GM11168 (cell line): ENCODE data around the gene UPP2.

Experiments
- in situ Hi-C: fragments of 300-500 bp; cut with MboI; formaldehyde crosslinking; loops from one replicate; pipeline ENCODE4 v1.12.0; 2022; ENCODE audit warnings: low sequenced_read_pairs; ENCODE audit not compliant: unreplicated experiment

The UPP2 gene

DNA sequence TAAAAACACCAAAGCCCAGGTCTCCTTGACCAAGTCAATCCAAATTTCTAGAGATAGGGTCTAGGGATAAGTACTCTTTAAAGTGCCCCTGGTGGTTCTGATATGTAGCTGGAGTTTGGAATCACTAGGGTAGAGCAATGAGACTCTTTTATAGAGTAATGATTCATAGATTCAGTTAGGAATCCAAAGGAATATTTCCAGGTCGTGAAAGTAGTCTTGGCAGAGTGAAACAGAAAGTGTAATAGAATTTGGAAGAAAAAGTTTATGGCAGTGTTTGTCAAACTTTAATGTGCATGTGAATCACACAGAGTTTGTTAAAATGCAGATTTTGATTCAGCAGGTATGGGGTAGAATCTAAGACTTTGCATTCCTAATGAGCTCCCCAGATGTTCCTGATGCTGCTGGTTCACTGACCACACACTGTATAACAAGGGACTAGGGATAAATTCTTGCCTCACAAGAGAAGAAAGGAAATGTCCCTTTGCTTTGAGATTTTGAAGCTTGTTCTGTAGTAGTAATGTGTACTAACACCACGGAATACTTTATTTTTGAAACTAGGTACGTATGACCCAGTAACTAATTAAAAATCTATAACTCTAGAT lies 1.8 kb downstream of the UPP2 start:
- in situ Hi-C loops: no loop called here

DNA sequence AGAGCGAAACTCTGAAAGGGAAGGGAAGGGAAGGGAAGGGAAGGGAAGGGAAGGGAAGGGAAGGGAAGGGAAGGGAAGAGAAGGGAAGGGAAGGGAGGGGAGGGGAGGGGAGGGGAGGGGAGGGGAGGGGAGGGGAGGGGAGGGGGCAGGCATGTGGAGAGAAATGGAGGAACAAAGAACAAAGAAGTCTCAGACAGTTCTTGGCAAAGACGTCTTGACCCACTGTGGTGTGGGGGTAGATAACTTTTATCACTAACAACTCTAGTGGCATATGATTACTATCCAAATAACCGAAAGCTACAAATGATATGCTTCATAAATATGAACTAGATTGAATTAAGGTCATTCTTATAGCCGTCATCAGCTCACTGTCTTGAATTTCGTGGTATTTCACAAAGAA lies 3.2 kb downstream of the UPP2 start:
- in situ Hi-C loops: no loop called here

DNA sequence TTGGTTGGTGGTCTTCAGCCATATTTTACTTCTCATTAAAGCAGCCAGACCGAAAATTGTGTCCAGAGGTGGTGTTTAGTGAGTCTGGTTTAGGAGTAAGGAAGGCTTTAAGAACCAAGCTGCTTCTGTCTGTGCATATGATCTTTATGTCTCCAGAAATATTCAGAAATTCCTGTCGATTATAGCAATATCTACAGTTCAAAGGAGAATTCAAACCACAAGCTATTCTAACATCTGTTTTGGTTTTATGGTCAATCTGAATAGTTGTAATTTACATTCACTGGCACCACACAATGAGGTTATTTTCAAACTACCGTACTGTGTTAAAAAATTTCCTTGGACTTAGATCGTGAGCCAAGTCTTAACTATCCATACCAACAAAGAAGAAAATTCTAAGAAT lies 11.3 kb downstream of the UPP2 start:
- in situ Hi-C loops: no loop called here

DNA sequence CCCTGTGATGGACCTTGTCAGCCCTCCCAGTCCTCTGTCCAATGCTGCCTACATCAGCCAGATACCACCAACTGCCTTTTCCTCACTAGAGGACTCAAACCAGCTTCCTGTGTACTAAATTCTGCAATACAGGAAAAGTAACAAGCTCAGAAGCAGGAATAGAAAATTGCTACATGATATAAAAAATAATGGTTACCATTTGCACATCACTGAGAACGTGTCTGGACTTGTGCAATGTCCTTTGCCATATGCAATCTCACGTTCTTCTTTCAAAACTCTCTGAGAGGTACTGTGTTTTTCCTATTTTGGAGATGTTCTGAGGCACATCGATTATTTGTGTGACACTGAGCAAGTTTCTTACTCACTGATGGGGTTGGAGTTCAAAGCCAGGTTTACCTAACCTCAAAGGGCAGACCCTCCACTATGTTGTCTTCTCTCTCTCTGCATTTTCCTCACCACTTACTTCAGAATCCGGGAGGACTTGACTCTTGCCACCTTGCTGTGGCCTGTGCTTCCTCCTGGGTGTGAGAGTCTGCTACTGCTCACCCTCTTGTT lies 12.1 kb downstream of the UPP2 start:
- in situ Hi-C loops: no loop called here

DNA sequence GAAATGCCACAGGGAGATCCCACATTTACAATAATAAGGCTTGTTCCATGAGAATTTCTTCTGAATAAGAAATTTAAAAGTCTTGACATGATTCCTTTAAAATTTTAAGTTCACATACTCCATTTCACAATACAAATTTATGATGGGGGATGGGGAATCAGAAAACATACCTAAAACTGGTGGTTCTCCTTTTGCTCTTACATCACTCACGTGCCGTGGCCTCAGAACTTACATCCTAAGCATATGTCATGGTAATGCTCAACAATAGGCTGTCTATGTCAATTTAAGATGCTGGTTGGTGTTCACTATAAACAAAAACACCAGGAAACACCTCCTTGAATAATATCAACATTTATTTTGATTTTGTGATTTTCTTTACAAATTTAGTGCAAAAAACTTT lies 12.8 kb downstream of the UPP2 start:
- in situ Hi-C loops: no loop called here

DNA sequence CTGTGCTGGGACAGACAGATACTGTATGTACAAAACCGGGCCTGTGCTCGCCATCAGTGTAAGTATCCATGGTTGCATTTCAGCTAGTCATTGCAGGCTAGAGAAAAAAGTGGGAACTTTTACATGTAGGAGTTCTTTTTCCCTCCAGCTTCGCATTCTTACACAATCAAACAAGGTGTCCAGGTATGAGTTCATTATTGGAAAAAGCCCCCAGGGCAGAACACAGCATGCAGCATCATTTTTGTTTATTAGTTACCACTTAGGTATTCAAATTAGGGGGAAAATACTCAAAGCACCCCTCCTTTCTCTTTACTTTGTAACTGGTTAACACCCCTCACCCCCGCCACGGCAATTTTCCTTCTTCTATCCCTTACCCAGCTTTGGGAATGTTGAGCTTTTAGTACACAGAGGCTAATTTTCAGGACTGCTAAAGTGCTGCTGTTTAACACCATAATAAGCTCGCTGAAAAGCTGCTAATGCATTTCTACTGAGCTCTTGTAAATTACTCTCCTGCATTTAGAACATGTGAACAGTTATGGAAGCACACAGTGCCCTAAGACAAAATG lies 13.6 kb downstream of the UPP2 start:
- in situ Hi-C loops: no loop called here

DNA sequence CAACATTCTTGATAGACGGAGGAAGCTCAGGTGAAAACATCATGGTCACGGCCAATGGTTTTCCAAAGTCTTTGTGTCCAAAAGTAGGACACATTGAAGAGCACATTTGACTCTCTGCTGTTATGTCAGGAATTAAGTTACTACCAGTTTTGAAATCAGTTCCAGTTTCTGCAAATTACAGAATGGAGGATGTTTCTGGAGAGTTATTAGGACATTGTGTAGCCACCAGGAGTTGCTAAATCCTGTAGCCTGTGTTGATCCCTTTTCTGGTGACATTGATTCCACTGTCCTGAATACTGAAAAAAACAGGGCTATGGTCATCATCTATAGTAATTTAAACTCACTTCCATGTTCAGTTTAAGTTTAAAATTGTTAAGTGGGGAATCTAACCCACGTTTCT lies 15.3 kb downstream of the UPP2 start:
- in situ Hi-C loops: no loop called here

DNA sequence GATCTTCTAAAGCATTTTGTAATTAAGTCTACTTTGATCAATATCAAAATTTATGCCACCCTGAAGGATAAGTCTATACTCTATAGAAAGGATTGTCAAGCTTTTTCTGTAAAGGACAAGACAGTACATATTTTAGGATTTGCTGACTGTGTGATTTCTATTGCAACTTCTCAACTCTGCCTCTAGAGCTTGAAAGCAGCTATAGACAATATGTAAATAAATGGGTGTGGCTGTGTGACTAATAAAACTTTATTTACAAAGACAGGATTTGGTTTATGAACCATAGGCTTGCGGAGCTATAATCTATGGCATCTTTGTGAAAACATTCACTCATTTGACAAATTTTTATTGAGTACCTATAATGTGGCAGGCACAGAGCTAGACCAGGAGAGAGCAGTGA lies 18.4 kb downstream of the UPP2 start:
- in situ Hi-C loops: no loop called here

DNA sequence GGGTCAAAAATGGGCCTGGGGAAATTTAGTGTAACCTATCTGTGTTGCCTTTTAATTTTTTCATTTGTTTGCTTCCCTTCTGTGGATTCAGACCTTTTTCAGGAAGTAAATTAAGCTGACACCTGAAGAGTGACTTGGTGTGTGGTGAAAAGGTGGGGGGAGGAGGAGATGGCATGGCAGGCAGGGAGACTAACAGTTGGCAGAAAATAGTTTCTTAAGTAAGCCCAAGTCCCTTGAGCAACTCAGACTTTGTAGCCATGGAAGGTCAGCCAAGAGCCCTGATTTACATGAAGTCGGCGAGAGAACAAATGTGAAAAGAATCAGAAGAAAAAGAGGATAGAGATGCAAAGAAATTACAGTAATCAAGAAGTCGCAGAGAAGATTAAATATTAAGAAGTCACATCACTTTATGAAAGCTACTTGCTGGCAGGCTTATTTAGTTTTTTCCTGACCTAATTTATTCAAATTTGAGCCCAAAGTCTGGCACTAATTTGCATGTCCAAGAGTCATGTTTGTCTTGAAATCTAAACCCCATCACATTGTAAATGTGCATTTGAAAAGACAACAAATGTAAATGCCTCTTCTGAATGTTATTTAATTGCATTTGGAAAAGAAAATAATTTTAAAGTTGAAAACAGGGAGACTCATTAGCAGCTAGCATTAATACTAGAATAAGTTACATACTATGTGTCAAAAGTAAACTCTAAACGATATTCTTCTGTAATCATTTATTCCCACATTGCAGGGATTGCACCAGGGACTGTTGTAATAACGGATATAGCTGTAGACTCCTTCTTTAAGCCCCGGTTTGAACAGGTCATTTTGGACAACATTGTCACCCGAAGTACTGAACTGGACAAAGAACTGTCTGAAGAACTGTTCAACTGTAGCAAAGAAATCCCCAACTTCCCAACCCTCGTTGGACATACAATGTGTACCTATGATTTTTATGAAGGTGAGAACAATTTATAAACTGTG lies 19.3 kb downstream of the UPP2 start:
- in situ Hi-C loops: no loop called here

DNA sequence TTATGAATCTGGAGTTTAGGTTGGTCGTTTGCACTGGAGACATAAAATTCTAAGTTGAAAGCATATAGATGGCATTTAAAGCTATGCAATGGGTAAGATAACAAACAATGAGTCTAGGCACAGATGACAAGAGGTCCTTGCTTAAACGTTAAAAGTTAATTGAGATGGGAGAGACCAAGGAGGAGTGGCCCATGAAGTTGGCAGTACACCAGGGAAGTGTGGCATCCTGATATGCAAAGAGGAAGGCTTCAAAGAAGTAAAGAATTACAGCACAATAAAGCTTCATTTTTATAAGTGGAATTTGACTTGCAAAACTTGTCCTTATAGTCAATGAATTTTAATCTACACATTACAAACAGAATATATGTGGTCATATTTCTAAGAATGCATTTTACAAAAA lies 23.2 kb downstream of the UPP2 start:
- in situ Hi-C loops: no loop called here

DNA sequence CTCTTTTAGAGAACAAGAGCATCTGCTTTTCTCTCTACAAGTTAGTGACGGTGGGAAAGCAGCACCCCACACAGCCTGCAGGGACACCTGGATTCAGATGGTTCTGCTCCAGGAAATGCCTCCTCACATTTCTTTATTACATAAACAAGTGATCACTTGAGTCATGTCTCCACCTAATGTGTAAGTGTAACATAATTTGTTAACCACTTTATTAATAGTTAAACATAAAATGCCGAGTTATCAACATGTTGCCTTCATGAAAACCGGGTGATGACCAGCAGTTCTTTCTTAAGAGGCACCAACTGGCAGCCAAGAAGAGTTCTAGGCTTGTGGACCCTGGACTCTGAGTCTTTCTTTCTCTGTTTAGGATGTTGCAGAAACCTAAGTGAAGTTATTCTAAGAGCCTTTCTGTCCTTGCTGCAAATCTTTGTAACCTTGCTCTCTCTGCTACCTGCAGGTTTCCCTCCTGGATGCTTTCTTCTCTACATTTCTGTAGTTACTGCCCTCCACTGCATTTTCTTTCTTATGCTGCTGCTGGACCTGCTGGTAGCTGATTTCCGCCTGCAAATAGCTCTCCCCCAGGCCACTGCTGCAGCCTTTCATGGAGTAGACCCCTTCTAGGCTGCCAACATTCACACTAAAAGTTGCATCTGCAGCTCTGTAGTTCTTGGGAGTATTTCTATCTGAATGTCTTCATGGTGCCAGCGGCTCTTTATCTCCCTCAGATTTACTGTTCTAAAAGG lies 24.3 kb downstream of the UPP2 start:
- in situ Hi-C loops: no loop called here

DNA sequence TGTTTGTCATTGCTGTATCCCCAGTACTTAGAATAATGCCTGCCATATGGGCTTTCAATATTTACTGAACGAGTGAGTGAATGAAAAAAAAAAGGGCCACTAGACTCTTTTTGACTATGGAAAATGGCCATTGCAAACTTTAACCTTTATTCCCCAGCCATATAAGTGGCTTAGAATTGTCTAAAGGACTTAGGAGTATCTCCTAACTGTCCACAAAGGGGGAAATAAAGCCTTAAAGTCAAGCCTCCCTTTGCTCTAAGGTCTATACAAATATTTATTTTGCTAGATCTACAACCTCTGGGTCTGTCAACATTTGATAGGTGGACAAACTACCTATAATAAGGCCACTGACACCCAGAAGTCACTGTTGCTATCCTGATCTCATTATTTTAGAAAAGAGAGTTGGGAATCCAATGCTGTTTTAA lies 25.7 kb downstream of the UPP2 start:
- in situ Hi-C loops: no loop called here

DNA sequence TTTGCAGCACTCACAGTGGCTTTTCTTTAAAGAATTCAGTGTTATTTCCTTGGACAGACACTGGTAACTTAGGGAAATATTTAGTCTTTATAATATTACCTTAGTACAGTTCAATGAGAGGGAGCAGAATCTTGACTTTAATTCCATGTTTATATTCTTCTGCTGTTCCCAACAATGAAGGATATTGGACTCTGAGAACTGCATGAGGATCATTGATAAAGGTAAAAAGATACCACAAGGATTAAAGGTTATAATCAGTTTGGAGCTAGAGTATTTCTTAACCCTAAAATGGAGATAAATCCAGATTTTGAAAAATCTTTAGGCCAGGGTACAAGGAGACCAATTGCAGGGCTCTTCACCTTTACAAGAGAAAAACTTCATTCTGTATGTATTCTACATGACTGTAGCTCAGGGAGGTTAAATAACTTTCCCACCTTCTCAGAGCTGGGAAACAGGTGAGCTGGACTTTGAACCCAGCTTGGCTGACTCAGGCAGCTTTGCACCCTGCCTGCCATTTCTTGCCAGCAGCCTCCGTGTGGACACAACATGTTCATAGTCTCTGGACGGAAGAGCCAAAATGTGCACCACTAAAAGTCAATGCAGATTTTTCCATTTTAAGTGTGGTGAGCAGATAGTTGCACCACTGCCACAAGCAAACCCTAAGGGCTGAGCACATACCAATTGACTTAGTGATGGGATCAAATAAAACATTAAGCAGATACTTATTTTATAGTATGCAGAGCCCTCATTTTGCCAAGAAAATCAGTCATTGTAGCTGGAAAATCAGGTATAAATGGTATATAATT lies 26.7 kb downstream of the UPP2 start:
- in situ Hi-C loops: no loop called here

DNA sequence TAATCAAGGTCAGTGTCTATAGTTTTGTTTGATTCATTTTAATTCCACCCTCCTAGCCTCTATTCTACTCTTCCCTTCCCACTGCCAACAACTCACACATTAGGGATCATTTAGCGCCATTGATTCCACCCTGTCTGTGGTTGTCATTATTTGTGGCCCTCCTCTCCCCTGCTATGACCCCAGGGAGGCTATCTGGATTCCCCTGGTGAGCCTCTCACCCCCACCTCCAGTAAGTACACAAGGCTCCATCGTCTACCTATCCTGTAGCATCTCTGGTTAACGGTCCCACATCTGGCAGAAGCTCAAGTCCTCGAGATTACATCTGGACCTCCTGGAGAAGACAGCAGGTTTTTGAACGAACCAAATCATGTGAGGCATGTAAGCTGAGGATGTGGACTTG lies 27.4 kb downstream of the UPP2 start:
- in situ Hi-C loops: no loop called here

DNA sequence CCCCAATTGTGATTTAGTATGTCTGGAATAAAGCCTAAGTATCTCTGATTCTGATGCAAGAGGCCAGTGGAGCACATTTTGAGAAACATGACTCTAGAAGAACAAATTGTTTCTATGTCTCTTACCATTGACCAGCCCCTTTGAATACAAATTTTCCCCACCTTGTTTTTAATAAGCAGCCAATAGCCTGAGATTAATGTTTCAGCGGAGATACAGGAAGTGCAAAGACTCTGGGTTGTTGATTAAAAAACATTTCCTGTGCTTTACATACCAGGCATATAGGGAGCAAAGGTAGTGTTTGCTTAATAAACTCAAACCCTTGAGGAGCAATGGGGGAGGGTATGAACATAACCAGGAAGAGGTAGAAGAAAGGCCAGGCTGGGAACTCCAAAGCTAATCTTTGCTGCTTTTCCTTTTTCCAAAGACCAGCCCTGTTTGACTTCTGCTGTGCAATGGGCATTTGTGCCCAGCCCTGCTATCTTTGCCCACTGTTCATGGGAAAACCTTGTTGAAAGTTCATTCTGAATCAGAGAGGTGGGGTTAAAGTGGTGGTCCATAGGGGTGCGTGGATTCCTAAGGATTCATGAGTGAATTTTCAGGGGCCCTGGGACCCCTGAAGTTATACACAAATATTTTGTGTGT lies 29.3 kb downstream of the UPP2 start:
- in situ Hi-C loops: no loop called here

DNA sequence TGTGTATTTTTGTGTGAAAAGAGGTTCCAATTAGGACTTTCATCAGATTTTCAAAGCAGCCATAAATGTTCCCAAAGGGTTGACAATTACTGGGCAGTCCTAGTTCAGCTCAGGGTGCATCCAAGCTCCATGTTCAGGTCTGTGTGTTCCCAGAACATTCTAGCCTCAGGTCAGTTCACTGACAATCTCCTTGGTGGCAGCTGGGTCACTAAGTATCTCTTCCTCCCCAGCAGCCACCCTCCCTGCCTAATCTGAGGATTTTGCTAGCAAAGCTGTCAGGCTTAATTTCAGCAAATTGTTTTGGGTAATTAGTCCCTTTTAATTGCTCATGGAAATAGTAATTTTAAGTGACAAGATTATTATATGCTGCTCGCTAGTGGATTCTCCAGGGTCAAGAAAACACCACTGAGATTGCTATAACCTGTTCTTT lies 29.8 kb downstream of the UPP2 start:
- in situ Hi-C loops: no loop called here

DNA sequence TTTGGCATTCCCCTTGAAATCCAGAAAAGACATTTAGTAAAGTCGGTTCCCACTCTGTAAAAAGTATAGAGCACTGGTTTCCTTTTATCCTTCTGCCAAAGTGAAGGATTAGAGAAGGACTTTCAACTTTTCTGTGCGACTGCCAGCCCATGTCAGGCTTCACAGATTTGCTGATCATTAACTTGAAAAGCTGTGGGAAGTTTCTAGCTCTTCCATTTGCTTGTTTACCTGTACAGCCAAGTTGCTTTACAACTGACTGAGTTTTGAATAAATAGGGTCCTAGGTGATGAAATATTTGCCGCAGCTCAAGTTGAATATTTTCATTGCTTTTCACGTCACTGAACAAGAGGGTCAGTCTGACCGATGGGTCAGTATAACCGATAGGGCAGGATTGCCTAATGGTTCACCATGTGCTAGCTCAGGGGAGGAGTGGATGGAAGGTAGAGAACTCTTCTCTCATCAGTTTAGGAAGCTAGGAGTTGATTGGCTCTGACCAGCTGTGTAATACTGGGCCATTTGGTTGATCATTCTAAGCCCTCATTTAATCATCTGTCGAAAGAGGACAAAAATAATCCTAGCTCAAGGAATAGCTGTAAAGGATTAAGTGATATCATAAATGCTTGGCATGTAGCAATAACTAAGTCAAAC lies 30.4 kb downstream of the UPP2 start:
- in situ Hi-C loops: no loop called here

DNA sequence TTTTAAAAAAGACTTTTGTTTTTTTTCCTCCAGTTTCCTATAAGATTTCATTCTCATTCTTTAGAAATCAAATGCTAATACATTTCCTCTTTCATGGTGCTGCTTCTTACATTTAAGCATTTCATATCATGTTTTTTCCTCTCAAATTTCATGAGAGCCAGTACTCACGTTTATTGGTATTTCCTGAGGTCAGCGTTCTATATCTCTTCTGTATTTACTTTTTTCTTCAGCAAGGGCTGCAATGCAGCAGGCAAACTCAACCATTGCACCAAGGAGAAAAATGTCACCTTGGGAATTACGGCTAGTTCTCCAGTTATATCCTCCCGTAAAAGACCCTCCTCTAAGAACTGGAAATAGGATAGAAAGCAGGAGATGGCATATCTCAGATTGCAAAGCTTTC lies 32.4 kb downstream of the UPP2 start:
- in situ Hi-C loops: no loop called here

DNA sequence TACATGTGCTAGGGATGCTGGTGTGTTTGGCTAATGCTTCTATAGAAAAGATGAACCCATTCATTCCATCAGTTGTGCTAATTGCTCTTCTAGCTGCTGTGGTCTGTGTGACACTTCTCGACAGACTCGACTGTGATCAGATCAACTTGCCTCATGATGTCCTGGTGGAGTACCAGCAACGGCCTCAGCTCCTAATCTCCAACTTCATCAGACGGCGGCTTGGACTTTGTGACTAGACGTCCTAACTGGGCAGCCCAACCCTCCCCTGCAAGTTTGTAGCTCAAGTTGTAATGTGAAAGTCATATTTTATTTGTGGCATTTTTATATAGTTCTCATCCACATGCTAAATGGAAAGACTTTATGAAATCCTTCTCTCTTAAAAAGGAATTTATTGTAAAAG lies 33.0 kb downstream of the UPP2 start:
- in situ Hi-C loops: no loop called here
